ENCODE data around the gene PTGES. TPM values are rescaled to one million over a fixed set of nuclear protein-coding genes. Genes with fewer than 3 reads are reported as not detected.
"Not testable (repeated sequence)": the region's sequence is repeated elsewhere in the genome, so short reads cannot be mapped to it uniquely, and the experiment has no call there.

Gene PTGES
- polyA plus RNA-seq, 5 donors: 4.4 to 6.8 (median 6.6) TPM

- no peak for DNase-seq
Observed at GRCh38 chr9:129773262-129774048, 20.6 kb upstream of the PTGES start.

- DNase-seq: no peak
Observed at GRCh38 chr9:129770741-129771140, 17.9 kb upstream of the PTGES start.

- no peak for DNase-seq
Observed at GRCh38 chr9:129769669-129770068, 16.8 kb upstream of the PTGES start.

DNA sequence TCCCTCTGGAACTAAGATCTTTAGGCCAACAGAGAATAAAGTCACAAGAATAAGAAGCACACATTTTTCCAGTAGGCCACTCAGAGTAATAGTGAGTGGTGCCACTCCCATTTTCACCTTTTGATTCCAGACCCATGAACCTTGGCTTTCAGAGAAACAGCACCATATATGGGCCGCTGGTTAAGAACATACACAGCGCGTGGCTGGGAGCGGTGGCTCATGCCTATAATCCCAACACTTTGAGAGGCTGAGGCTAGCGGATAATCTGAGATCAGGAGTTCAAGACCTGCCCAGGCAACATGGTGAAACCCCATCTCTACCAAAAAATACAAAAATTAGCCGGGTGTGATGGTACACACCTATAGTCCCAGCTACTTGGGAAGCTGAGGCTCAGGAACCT is 15.6 kb upstream of the PTGES start:
- DNase-seq: no peak

DNA sequence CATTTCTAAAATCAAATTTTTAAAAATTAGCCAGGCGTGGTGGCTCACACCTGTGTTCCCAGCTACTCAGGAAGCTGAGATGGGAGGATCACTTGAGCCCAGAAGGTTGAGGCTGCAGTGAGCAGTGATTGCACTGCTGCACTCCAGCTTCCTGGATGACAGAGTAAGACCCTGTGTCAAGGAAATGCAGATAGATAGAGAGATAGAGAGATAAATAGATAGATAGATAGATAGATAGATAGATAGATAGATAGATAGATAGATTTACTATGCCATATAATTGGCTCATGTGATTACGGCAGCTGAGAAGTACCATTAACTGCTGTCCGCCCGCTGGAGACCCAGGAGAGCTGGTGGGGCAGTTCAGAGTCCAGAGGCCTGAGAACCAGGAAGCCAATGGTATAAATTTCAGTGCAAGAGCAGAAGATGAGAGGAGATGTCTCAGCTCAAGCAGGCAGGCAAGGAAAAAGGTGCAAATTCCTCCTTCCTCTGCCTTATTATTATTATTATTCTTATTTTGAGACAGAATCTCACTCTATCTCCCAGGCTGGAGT is 13.0 kb upstream of the PTGES start:
- DNase-seq: no peak

DNA sequence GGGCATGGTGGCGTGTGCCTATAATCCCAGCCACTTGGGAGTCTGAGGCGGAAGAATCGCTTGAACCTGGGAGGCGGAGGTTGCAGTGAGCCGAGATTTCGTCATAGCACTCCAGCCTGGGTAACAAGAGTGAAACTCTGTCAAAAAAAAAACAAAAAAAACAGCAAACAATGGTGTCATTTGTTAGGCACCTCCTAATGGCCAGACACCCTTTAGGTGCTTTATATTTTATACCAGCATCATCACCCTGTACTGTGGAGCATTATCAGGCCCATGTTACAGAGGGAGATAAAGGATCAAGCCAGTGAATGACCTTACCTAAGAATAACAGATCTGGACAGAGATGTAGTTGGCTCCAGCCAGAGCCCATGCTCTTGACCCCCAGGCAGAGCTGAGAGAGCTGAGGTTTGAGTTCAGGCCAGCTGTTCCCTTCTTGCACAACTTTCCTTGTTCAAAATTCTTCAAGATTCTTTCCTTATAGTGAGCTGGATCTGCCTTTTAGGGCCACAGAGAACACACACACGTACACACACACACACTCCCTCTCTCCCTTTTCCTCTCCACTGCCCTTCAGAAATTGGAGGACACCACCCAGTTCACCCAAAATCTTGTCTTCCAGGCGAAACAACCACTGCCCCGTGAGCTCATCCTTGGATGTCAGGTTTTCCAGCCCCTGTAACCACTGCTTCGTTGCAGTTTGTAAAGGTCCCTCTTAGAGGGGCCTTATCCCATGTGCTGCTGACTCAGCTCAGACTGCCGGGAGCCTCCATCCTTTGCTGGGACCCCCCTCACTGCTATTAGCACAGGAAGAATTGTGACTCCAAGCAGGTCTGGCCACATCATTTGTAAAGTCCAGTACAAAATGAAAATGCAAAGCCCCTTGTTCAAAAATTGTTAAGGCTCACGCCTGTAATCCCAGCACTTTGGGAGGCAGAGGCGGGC is 10.4 kb upstream of the PTGES start:
- DNase-seq: peak; percentile 66 to 75

GRCh38 chr9:129762370-129762984 is 9.6 kb upstream of the PTGES start:
- not testable (repeated sequence) for DNase-seq

- DNase-seq: peak; percentile 55 to 66
Observed at GRCh38 chr9:129761901-129762369, 9.1 kb upstream of the PTGES start.

- DNase-seq: peak; percentile 86 to 91
Observed at GRCh38 chr9:129761293-129761900, 8.6 kb upstream of the PTGES start.

- not testable (repeated sequence) for DNase-seq
Observed at GRCh38 chr9:129760784-129761183, 7.9 kb upstream of the PTGES start.

DNA sequence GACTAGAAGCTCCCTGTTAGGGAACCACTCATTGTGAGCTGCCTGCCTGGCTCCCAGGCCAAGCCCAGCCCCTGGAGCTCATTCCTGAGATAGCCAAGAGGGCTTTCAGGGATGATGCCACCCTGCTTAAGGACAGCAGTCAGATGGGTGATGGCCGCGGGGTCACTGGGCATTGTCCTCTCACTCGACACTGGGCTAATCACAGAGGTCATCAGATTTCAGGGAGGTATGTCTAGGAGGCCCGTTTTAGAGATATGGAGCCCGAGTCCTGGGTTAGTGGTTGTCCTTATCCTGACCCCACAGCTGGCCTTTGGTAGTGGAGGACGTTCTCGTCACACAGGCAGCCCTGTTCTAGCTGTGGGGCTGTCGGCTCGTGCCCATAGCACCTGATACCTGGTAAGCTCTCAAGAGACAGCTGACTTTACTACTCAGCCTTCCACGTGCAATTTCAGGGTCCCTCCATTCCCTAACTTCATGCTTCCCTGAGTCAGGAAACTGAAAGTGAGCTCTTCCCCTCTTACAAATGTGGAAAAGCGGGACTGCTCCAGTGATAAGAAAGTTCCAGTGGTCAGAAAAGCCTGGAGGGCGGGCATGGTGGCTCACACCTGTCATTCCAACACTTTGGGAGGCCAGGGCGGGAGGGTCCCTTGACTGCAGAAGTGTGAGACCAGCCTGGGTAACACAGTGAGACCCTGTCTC is 7.1 kb upstream of the PTGES start:
- no peak for DNase-seq

GRCh38 chr9:129759319-129759718 is 6.5 kb upstream of the PTGES start:
- DNase-seq: no peak

- DNase-seq: no peak
Observed at GRCh38 chr9:129757045-129757444, 4.2 kb upstream of the PTGES start.

DNA sequence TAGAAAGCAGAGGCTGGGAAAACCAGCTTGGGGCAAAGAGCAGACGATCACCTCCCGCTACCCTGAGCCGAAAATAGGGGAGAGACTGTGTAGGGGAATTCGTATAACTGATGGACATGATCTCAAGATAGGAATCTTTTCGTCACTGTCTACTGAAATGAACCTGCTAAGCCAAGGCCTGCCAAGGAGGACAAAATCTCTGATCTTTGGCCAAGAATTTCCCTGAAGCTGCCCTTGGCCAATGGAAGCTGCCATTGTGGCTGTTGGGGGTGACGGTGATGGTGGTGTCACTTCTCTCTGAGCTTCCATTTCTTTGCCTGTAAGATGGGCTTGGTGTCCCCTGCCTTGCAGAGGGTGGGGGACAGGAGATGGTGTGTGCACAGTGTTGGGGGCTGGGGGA is 3.3 kb upstream of the PTGES start:
- no peak for DNase-seq

GRCh38 chr9:129755151-129755550 is 2.3 kb upstream of the PTGES start:
- DNase-seq: no peak

- peak in 1 of 2 donors; percentile 4 for DNase-seq
Observed at GRCh38 chr9:129751841-129752801, 721 bp downstream of the PTGES start.

DNA sequence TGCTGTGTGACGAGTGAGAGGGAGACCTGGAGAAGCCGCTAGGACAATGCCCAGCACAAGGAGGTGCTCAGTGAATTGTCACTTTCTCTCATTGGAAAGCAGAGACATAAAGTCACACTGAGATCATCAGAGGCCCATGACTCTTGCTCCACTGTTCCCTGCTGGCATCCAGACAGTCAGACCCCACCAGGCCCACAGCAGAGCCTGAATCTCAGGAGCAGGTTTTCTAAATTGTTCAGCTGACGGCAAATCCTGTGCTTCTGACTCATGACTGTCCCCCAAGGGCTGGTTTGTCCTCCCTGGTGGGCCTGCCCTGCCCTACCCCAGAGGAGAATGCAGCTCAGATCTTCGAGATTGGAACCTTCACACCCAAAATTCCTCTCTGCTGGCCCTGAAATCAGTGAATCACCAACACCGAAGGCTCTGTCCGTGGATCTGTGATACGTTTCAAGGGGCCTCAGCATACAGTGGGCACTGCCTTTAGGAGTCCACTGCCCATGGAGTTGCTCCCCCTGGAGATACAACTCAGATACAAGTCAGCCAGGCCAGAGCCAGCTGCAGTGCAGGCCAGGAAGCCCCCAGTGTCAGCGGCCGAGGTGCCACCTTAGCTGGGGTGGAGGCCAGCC is 2.7 kb downstream of the PTGES start:
- no peak for DNase-seq

GRCh38 chr9:129749575-129749974 is 3.3 kb downstream of the PTGES start:
- no peak for DNase-seq

- not testable (repeated sequence) for DNase-seq
Observed at GRCh38 chr9:129749052-129749451, 3.8 kb downstream of the PTGES start.

Measured in right lung (tissue), 5 donors.